Esophagus muscularis mucosa (tissue), 4 donors: Measurements from ENCODE around the gene RAB35. TPM values are rescaled to one million over a fixed set of nuclear protein-coding genes. Genes with fewer than 3 reads are reported as not detected.

ENCODE experiments used
- DNase-seq: peaks from one replicate; pipeline ENCODE4 v3.0.0-alpha.2; 2017; ENCODE audit errors: extremely low spot score
- H3K27ac ChIP-seq, 4 donors: fragments of 200-600 bp; sonication (generic); replicated peaks in 1 of 4; 1 replicate in 3 of 4; 2 replicates in 1 of 4; pipeline ENCODE4 v1.5.1; 2016 to 2019; ENCODE audit warnings: mild to moderate bottlenecking in 1 of 4
- H3K27me3 ChIP-seq, 4 donors: fragments of 200-600 bp; sonication (generic); one replicate each; pipeline versions ENCODE4 v1.5.1 to v1.6.0; 2016 to 2019
- H3K36me3 ChIP-seq, 4 donors: fragments of 200-600 bp; sonication (generic); one replicate each; pipeline ENCODE4 v1.5.1; 2016 to 2019
- H3K4me1 ChIP-seq, 4 donors: fragments of 200-600 bp; sonication (generic); one replicate each; pipeline ENCODE4 v1.5.1; 2016 to 2019
- H3K4me3 ChIP-seq, 4 donors: fragments of 200-600 bp; sonication (generic); 1 replicate in 2 of 4; 2 replicates in 2 of 4; pipeline ENCODE4 v1.5.1; 2016 to 2019; ENCODE audit warnings: mild to moderate bottlenecking in 4 of 4, moderate library complexity in 1 of 4
- H3K9me3 ChIP-seq, 4 donors: fragments of 200-600 bp; sonication (generic); 1 replicate in 3 of 4; 2 replicates in 1 of 4; pipeline ENCODE4 v1.5.1; 2016 to 2019
- EP300 ChIP-seq: sonication (generic); formaldehyde crosslinking; IDR thresholded peaks from one replicate; pipeline ENCODE4 v1.6.1; 2017; ENCODE audit warnings: antibody characterized with exemption
- POLR2A ChIP-seq: fragments of 450-650 bp; IDR thresholded peaks from one replicate; pipeline ENCODE4 v1.6.1; 2017; ENCODE audit warnings: antibody characterized with exemption, moderate library complexity, mild to moderate bottlenecking, low read depth
- POLR2AphosphoS5 ChIP-seq, 2 donors: sonication (generic); formaldehyde crosslinking; IDR thresholded peaks; one replicate each; pipeline ENCODE4 v1.6.1; 2017; ENCODE audit warnings: antibody characterized with exemption in 2 of 2
- WGBS: methylation state at CpG from one replicate; pipeline ENCODE4 v1.1.5; 2018; 5-methylcytosine and 5-hydroxymethylcytosine counted together
- intact Hi-C: fragments of 100-400 bp; cut with DNase I; formaldehyde crosslinking; loops from one replicate; pipeline ENCODE4 v1.15.1; 2023
- total RNA-seq, 4 donors: library from RNA; depleted of rRNA; stranded (reverse); fragments of >200 nt; gene quantifications; one replicate each; pipeline versions ENCODE4 v1.1.0 to v1.2.1, GENCODE V29; 2016
- TF ChIP-seq, protein P1 (sequence below), 3 experiments: fragments of 200-600 bp in 2 of 3; fragments of 450-650 bp in 1 of 3; sonication (generic) in 2 of 3; IDR thresholded peaks; one replicate each; pipeline ENCODE4 v1.5.1; 2017 to 2019; ENCODE audit warnings: antibody characterized with exemption in 3 of 3, mild to moderate bottlenecking in 2 of 3, moderate library complexity in 1 of 3

Gene RAB35
- total RNA-seq, 4 donors from 2014 or later = 18.7 to 45.9 (median 38.3) TPM

GRCh38 chr12:120125029-120125428 is 8.5 kb upstream of the RAB35 start:
- intact Hi-C loops = no loop called here
- 90% methylated on average over 4 of the region's 4 CpGs for WGBS
- no peaks in the 10 kb centered on the region for H3K9me3 ChIP-seq
- H3K4me3 ChIP-seq = no peak overlapping the region
- H3K27me3 ChIP-seq = no peaks in the 10 kb centered on the region
- H3K4me1 ChIP-seq = peaks cover 10 to 29% (median 24%) of the 10 kb centered on the region in 4 donors
- H3K27ac ChIP-seq = no peak overlapping the region
- DNase-seq = no peak
- peaks cover 28 to 46% (median 39%) of the 10 kb centered on the region in 4 donors for H3K36me3 ChIP-seq
- TF ChIP-seq POLR2A = no peak
- TF ChIP-seq POLR2AphosphoS5 (IDR thresholded peaks at IDR 0.05) = no peak

- Histone ChIP-seq H3K4me1 (peaks cover 26 to 53% (median 44%) of the 10 kb centered on the region in 4 donors), H3K36me3 (peaks cover 0 to 14% (median 7%) of the 10 kb centered on the region in 4 donors), H3K27ac (no peak overlapping the region), H3K27me3 (peaks cover 0 to 3% (median 0%) of the 10 kb centered on the region in 4 donors), H3K9me3 (no peaks in the 10 kb centered on the region), H3K4me3 (no peak overlapping the region)
- no peak for DNase-seq
- intact Hi-C loops = no loop called here
- WGBS = 85% methylated on average over 4 of the region's 4 CpGs
- TF ChIP-seq POLR2AphosphoS5 (IDR thresholded peaks at IDR 0.05) (no peak), EP300 (no peak), POLR2A (no peak)
- TF ChIP-seq, protein P1, sequence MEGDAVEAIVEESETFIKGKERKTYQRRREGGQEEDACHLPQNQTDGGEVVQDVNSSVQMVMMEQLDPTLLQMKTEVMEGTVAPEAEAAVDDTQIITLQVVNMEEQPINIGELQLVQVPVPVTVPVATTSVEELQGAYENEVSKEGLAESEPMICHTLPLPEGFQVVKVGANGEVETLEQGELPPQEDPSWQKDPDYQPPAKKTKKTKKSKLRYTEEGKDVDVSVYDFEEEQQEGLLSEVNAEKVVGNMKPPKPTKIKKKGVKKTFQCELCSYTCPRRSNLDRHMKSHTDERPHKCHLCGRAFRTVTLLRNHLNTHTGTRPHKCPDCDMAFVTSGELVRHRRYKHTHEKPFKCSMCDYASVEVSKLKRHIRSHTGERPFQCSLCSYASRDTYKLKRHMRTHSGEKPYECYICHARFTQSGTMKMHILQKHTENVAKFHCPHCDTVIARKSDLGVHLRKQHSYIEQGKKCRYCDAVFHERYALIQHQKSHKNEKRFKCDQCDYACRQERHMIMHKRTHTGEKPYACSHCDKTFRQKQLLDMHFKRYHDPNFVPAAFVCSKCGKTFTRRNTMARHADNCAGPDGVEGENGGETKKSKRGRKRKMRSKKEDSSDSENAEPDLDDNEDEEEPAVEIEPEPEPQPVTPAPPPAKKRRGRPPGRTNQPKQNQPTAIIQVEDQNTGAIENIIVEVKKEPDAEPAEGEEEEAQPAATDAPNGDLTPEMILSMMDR (IDR thresholded peaks at IDR 0.05) = no peak
Measured at GRCh38 chr12:120121766-120122293, 5.3 kb upstream of the RAB35 start.

DNA sequence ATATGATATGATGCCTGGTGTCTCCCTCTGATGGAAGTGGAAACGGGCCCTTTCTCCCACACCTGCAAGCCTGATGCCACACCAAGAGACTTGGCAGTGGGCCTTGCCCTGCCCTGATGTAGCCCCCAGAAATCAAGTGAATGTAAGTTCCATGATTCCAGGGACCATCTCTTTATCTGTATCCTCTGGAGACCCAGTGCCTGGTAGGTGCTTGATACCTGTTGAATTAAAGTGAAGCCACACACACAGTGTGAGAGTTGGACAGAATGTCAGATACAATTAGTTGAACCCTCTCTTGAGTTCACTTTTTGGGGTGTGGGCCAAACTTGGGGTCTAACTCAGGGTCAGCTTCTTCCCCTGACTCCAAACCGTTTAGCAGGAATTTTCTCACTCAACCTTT is 4.8 kb upstream of the RAB35 start:
- Histone ChIP-seq H3K4me3 (no peak overlapping the region), H3K27me3 (peaks cover 0 to 7% (median 0%) of the 10 kb centered on the region in 4 donors), H3K27ac (no peak overlapping the region), H3K36me3 (peaks cover 0 to 9% (median 4%) of the 10 kb centered on the region in 4 donors), H3K4me1 (peaks cover 23 to 49% (median 39%) of the 10 kb centered on the region in 4 donors), H3K9me3 (no peaks in the 10 kb centered on the region)
- intact Hi-C loops = no loop called here
- TF ChIP-seq POLR2A (no peak), EP300 (no peak), POLR2AphosphoS5 (IDR thresholded peaks at IDR 0.05) (no peak)
- TF ChIP-seq, protein P1 (IDR thresholded peaks at IDR 0.05) = no peak
- no peak for DNase-seq
- 70% methylated on average over 2 of the region's 2 CpGs for WGBS

DNA sequence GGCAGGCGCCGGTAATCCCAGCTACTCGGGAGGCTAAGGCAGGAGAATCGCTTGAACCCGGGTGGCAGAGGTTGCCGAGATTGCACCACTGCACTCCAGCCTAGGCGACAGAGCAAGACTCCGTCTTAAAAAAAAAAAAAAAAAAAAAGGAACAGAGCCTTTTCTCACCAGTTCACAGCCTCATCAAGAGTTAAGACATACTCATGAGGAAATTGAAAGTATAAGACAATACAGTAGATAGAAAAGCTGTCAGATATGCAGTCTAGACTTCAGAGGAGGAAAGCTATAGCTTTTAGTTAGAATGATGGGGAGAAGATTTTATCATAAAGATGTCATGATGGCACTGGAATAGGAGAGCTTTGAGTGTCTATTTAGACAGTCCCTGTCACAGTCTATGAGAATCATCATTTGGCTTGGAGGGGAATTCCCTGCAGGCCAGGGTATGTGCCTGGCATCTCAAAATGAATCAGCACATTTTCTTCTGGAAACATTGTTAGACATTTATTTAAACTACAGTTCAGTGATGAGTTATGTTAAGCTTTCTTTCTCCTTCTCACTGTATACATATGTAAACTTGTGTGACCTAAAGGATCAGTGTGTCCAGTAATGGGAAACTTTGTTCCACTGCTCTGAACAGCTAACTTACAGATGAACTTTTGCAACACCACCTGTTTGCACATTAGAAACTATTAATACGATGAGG is 2.9 kb upstream of the RAB35 start:
- no peak overlapping the region for H3K4me3 ChIP-seq
- H3K9me3 ChIP-seq = no peaks in the 10 kb centered on the region
- H3K27ac ChIP-seq = peak overlapping the region; percentile 34 to 96 (median 74)
- no peak for DNase-seq
- peaks cover 0 to 4% (median 2%) of the 10 kb centered on the region in 4 donors for H3K36me3 ChIP-seq
- intact Hi-C loops = no loop called here
- peaks cover 34 to 61% (median 49%) of the 10 kb centered on the region in 4 donors for H3K4me1 ChIP-seq
- TF ChIP-seq POLR2A (no peak), POLR2AphosphoS5 (IDR thresholded peaks at IDR 0.05) (no peak), EP300 (no peak)
- TF ChIP-seq, protein P1 (IDR thresholded peaks at IDR 0.05) = no peak
- peaks cover 0 to 7% (median 0%) of the 10 kb centered on the region in 4 donors for H3K27me3 ChIP-seq
- 65% methylated on average over 9 of the region's 9 CpGs for WGBS

- no peak for DNase-seq
- 68% methylated on average over 11 of the region's 11 CpGs for WGBS
- TF ChIP-seq POLR2AphosphoS5 (IDR thresholded peaks at IDR 0.05) (no peak), EP300 (no peak), POLR2A (no peak)
- TF ChIP-seq, protein P1 (IDR thresholded peaks at IDR 0.05) = no peak
- peak overlapping the region; percentile 85 to 94 (median 90) for H3K4me3 ChIP-seq
- intact Hi-C loops = no loop called here
- no peaks in the 10 kb centered on the region for H3K9me3 ChIP-seq
- H3K27ac ChIP-seq = peak overlapping the region; percentile 34 to 96 (median 74)
- peaks cover 0 to 13% (median 6%) of the 10 kb centered on the region in 4 donors for H3K36me3 ChIP-seq
- H3K4me1 ChIP-seq = peaks cover 35 to 70% (median 57%) of the 10 kb centered on the region in 4 donors
- peaks cover 0 to 7% (median 0%) of the 10 kb centered on the region in 4 donors for H3K27me3 ChIP-seq
Measured at GRCh38 chr12:120118321-120119061, 1.9 kb upstream of the RAB35 start.
